Activated naive CD8-positive, alpha-beta T cell (primary cell): ENCODE measurements around the gene GDPGP1.

Experiments used
- H3K27ac Mint-ChIP-seq: one replicate; pipeline ENCODE4 v1.8.0; 2021; ENCODE audit warnings: mixed read lengths
- H3K27me3 Mint-ChIP-seq: one replicate; pipeline ENCODE4 v1.8.0; 2021; ENCODE audit warnings: mixed read lengths
- H3K36me3 Mint-ChIP-seq: one replicate; pipeline ENCODE4 v1.8.0; 2021; ENCODE audit warnings: mixed read lengths
- H3K4me1 Mint-ChIP-seq: one replicate; pipeline ENCODE4 v1.8.0; 2021; ENCODE audit warnings: low read depth, mixed read lengths
- H3K4me3 Mint-ChIP-seq: one replicate; pipeline ENCODE4 v1.8.0; 2021; ENCODE audit warnings: mild to moderate bottlenecking, mixed read lengths
- H3K9me3 Mint-ChIP-seq: one replicate; pipeline ENCODE4 v1.8.0; 2021; ENCODE audit warnings: low read depth, mixed read lengths

The GDPGP1 gene

DNA sequence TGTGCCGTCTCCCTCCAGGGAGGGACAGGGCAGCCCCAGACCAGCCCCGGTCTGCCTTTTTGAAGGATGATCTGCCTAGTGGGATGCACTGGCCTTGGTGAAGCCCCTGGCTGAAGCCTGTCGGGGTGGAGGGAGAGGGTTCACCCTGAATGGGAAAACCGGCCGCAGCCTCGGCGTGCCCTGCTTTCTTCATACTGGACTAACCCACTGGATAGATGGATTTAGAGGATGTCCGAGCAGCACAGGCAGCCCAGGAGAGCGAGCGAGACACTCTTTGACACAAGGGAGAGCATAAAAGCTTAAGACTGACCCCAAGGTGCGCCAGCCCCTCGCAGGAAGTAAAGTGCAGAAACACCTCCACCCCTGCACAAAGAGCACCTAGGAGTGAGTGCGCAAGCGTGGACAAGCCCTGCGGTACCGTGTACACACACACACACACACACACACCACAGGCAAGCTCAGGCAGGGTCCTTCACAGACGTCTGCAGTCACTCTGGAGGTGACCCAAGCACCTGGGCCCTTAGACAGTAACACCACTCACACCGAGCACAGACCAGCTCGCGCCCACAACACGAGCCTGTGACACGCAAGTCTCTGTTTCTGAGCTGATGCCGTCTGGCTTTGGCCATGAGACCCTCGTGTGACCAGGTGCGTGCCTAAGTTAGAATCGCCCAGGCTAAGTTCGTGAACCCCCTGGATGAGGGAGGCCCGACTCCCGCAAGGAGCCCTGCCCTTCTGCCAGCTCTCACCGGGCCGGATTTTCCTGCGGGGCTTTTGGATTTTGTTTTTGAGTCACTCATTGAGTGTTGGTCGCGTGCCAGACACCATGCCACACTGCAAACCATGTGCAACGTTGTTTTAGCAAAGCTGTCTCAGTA is 21.5 kb upstream of the GDPGP1 start:
- H3K36me3 Mint-ChIP-seq, result no peaks in the 10 kb centered on the region
- no peak overlapping the region for H3K27ac Mint-ChIP-seq
- peaks cover 13% of the 10 kb centered on the region for H3K4me1 Mint-ChIP-seq
- H3K27me3 Mint-ChIP-seq, result no peaks in the 10 kb centered on the region
- no peaks in the 10 kb centered on the region for H3K9me3 Mint-ChIP-seq
- H3K4me3 Mint-ChIP-seq, result no peak overlapping the region

DNA sequence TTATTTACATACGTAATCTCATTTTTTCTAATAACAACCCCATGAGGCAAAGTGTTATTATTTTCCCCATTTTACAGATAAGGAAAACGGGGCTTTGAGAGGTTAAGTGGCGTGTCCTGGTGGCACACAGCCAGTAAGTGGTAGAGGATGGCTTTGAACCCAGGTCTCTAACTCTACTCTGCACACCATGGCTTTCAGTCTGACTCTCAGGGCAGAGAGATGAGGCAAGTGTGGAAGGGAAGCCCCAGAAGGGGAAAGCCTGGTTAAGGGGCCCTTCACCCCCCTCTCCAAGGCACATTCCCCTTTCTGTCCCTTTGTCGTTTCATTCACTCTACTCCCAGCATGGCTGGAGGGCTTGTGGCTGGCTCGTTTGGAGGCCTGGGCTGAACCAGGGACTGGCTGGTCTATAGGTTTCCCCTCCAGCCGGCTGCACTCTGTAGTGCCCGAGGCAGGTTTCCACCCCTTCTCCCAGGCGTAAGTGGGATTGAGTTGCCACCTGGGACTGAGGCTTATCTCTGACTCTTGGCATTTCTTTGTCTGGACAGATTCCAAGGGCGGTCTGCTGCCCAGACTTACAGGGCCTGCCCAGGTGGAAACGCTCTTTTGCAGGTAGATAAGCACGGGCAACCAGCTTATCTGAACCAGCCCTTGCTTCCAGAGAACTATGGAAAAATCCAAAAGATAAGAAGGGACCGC is 20.7 kb upstream of the GDPGP1 start:
- Mint-ChIP-seq H3K27me3 (no peaks in the 10 kb centered on the region), H3K36me3 (no peaks in the 10 kb centered on the region), H3K27ac (no peak overlapping the region), H3K4me3 (no peak overlapping the region), H3K4me1 (peaks cover 13% of the 10 kb centered on the region), H3K9me3 (no peaks in the 10 kb centered on the region)

DNA sequence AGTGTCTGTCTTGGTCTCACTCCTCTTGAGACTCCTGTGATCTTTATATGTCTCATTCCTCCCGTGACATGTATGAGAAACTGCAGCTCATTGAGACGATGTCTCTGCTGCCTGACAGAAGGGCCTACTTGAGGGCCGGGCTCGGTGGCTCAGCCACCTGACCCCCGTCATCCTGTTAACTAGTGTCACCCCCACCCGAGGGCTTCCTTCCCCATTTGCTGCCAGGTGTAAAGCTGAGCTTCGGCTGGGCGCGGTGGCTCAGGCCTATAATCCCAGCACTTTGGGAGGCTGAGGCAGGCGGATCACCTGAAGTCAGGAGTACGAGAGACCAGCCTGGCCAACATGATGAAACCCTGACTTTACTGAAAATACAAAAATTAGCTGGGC is 20.2 kb upstream of the GDPGP1 start:
- H3K27ac Mint-ChIP-seq, result no peak overlapping the region
- peaks cover 16% of the 10 kb centered on the region for H3K4me1 Mint-ChIP-seq
- H3K4me3 Mint-ChIP-seq, result no peak overlapping the region
- no peaks in the 10 kb centered on the region for H3K36me3 Mint-ChIP-seq
- H3K9me3 Mint-ChIP-seq, result no peaks in the 10 kb centered on the region
- H3K27me3 Mint-ChIP-seq, result no peaks in the 10 kb centered on the region

DNA sequence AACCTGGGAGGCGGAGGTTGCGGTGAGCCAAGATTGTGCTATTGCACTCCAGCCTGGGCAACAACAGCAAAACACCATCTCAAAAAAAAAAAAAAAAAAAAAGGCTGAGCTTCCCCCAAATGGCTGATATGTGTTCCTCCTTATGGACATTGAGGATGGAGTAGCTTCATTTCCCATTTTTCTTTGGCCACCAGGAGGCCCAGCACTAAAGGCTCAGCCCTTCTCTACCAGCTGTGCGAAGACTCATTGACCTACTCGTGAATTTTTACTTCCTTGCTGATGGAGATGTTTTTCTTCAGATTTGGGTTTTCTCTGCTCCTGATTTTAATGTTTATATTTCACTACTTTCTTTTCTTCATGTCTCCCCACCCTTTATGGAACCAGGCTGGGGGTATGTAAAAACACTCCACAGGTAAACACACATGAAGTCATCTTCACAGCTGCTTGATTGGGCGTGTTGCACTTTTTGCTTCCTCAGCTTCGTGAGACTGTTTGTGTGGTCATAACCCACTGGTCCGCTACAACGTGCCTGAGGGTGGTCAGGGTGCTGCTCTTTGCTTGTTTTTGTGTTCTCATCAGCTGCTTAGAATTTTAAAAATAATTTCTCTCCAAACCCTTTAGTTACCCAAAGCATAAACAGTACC is 19.3 kb upstream of the GDPGP1 start:
- H3K4me3 Mint-ChIP-seq, result no peak overlapping the region
- no peaks in the 10 kb centered on the region for H3K27me3 Mint-ChIP-seq
- no peak overlapping the region for H3K27ac Mint-ChIP-seq
- H3K36me3 Mint-ChIP-seq, result no peaks in the 10 kb centered on the region
- peaks cover 20% of the 10 kb centered on the region for H3K4me1 Mint-ChIP-seq
- no peaks in the 10 kb centered on the region for H3K9me3 Mint-ChIP-seq

DNA sequence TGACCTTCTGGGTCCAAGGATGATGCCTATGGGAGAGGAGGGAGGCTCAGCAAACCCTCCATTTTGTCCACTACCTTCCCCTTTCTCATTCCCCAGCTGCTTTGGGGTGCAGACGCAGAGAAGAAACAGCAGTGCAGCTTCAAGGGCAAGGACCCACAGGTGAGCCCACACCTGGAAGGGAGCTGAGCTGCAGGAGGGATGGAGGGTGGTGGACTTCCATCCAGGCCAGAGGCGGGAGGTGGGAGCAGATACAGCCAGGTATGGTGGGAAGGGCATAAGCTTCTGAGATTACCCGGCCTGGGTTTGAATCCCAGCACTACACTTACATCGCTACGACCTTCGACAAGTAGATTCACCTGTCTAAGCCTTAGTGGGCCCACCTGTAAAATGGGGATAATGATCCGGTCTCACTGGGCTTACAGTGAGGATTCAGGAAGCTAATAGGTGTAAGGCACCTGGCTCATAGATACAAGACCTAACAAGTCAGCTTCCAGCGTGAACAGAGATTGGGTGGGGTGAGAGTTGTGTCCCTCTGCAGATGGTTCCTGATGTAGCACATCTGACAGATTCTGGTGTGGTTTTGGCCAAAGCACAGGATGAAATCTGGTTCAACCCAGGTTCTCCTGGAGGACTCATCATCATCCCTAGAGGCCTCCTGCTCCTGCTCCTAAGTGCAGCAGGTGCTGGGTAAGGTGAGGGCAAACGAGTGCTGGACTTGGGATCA is 16.2 kb upstream of the GDPGP1 start:
- H3K4me3 Mint-ChIP-seq, result no peak overlapping the region

DNA sequence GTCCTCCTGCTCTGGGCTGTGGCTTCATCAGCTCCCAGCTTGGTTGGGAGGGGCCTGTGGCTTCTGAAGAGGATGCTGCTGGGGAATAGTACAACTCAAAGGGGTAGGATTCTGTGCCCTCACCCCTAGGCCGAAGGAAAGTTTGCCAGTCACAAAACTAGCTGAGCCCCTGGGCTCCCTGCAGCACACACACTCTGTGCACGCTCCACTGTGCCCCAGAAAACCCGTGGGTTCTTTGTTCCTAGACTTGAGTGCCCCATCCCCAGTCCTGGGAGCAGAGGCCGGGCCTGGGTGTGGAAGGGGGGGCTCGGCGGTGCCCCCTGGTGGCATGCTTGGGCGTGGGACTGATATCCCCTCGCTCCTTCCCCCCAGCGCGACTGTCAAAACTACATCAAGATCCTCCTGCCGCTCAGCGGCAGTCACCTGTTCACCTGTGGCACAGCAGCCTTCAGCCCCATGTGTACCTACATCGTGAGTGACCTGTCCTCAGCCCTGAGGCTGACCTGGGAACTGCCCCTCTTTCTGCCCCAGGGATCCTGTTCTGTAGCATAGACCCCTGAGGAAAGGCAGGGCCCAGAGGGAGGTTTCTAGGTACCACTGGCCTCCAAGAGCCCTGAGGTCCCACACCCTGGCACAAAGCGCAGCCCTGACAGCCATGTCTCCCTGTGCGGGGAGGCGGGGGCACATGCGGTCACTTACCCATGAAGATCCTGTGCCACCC is 14.4 kb upstream of the GDPGP1 start:
- H3K36me3 Mint-ChIP-seq, result no peaks in the 10 kb centered on the region
- H3K4me3 Mint-ChIP-seq, result no peak overlapping the region
- H3K9me3 Mint-ChIP-seq, result no peaks in the 10 kb centered on the region
- no peaks in the 10 kb centered on the region for H3K27me3 Mint-ChIP-seq
- peaks cover 10% of the 10 kb centered on the region for H3K4me1 Mint-ChIP-seq
- H3K27ac Mint-ChIP-seq, result no peak overlapping the region

More for the DNA sequence above, 16.2 kb upstream of the GDPGP1 start:
- H3K9me3 Mint-ChIP-seq, result no peaks in the 10 kb centered on the region
- H3K27me3 Mint-ChIP-seq, result no peaks in the 10 kb centered on the region
- H3K4me1 Mint-ChIP-seq, result peaks cover 10% of the 10 kb centered on the region
- no peak overlapping the region for H3K27ac Mint-ChIP-seq
- no peaks in the 10 kb centered on the region for H3K36me3 Mint-ChIP-seq

DNA sequence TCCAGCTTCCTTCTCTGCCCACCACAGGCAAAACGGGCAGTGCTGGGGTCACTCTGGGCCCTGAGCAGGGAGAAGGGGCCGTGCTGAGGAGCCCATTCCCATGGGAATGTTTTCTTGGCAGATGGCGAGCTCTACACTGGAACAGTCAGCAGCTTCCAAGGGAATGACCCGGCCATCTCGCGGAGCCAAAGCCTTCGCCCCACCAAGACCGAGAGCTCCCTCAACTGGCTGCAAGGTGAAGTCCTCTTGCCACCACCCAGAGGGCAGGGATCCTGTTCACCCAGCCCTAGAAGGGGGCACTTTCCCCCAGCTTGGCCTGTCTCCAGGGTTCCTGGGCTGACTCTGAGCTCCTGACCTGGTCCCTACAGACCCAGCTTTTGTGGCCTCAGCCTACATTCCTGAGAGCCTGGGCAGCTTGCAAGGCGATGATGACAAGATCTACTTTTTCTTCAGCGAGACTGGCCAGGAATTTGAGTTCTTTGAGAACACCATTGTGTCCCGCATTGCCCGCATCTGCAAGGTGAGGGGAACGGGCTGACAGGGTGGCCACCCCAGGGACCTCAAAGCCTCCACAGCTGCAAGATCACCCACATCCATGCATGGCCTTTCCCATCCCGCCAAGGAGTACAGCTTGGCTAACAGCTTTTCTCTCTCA is 12.6 kb upstream of the GDPGP1 start:
- Mint-ChIP-seq H3K4me1 (peaks cover 8% of the 10 kb centered on the region), H3K9me3 (no peaks in the 10 kb centered on the region), H3K36me3 (no peaks in the 10 kb centered on the region), H3K4me3 (no peak overlapping the region), H3K27me3 (no peaks in the 10 kb centered on the region), H3K27ac (no peak overlapping the region)

DNA sequence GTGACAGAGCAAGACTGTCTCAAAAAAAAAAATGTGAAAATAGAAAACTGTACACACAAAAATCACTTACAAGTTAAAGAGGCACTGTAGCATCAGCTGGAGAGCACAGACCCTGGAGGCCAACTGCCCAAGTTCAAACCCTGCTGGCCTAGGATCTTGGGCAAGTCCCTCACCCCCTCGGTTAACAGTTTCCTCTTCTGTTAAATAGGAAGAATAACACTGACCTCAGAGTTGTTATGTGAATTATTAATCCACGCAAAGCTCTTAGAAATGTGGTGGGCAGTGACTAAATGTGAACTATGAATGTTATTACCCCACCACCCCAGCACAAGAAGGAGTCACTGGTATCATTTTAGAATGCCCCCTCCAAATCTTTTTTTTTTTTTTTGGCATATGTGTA is 11.5 kb upstream of the GDPGP1 start:
- Mint-ChIP-seq H3K36me3 (no peaks in the 10 kb centered on the region), H3K27me3 (no peaks in the 10 kb centered on the region), H3K9me3 (no peaks in the 10 kb centered on the region), H3K4me1 (peaks cover 8% of the 10 kb centered on the region), H3K27ac (no peak overlapping the region), H3K4me3 (no peak overlapping the region)

DNA sequence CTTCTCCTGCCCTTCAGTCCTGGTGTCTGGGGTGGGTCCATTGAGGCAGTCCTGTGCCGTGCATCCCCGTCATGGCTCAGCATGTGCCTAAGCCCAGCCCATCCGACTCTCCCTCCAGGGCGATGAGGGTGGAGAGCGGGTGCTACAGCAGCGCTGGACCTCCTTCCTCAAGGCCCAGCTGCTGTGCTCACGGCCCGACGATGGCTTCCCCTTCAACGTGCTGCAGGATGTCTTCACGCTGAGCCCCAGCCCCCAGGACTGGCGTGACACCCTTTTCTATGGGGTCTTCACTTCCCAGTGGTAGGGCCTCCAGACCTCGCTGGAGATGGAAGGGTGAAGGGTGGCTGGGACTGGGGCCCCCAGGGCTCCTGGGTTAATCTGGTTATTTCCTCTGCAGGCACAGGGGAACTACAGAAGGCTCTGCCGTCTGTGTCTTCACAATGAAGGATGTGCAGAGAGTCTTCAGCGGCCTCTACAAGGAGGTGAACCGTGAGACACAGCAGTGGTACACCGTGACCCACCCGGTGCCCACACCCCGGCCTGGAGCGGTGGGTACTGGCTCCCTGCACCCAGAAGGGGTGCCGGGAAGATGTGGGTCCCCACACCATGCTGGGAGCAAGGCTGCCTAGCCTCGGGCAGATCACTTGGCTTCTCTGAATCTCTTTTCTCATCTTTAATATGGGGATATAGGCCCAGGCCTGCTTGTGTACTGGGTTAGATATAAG is 10.4 kb upstream of the GDPGP1 start:
- Mint-ChIP-seq H3K27ac (no peak overlapping the region), H3K9me3 (no peaks in the 10 kb centered on the region)

DNA sequence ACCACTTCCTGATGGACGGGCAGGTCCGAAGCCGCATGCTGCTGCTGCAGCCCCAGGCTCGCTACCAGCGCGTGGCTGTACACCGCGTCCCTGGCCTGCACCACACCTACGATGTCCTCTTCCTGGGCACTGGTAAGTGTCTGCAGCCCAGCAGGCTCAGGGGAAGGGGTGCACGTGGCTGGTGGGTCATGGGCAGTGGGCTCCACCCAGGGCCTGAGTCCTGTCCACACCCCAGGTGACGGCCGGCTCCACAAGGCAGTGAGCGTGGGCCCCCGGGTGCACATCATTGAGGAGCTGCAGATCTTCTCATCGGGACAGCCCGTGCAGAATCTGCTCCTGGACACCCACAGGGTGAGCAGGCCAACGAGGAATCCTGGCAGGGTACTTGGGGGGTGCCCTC is 9.0 kb upstream of the GDPGP1 start:
- H3K27me3 Mint-ChIP-seq, result no peaks in the 10 kb centered on the region
- peaks cover 1% of the 10 kb centered on the region for H3K36me3 Mint-ChIP-seq
- H3K4me3 Mint-ChIP-seq, result no peak overlapping the region
- H3K4me1 Mint-ChIP-seq, result peaks cover 11% of the 10 kb centered on the region
- H3K27ac Mint-ChIP-seq, result no peak overlapping the region
- H3K9me3 Mint-ChIP-seq, result no peaks in the 10 kb centered on the region

More for the DNA sequence above, 10.4 kb upstream of the GDPGP1 start:
- no peaks in the 10 kb centered on the region for H3K27me3 Mint-ChIP-seq
- H3K4me1 Mint-ChIP-seq, result peaks cover 7% of the 10 kb centered on the region
- H3K4me3 Mint-ChIP-seq, result no peak overlapping the region
- no peaks in the 10 kb centered on the region for H3K36me3 Mint-ChIP-seq

DNA sequence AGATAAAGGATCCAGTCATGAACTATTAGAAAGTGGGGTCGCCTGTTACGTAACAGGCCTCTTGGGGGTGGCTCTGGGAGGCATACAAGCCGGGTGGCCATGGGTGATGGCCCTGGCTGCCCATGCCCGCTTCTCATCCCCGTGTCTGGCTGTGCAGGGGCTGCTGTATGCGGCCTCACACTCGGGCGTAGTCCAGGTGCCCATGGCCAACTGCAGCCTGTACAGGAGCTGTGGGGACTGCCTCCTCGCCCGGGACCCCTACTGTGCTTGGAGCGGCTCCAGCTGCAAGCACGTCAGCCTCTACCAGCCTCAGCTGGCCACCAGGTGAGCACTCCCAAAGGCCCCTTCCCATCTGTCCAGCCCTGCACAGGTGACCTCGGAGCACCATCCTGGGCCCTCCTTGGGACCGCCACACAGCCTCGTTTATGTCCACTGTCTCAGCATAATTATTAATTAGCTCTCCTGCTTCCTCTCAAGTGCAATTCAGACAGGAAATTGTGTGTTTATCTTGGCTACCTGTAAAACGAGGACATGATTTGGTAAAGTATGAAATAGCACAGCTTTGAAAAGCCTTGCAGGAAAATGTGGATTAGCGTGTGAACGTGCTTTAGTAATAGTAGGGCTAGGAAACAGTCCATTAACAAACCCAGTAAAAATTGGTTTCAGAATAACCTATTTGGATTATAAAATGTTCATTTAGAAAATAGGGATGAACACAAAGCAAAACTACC is 8.3 kb upstream of the GDPGP1 start:
- no peaks in the 10 kb centered on the region for H3K27me3 Mint-ChIP-seq
- no peak overlapping the region for H3K4me3 Mint-ChIP-seq
- H3K9me3 Mint-ChIP-seq, result no peaks in the 10 kb centered on the region
- peaks cover 17% of the 10 kb centered on the region for H3K4me1 Mint-ChIP-seq
- H3K36me3 Mint-ChIP-seq, result peaks cover 2% of the 10 kb centered on the region
- no peak overlapping the region for H3K27ac Mint-ChIP-seq

DNA sequence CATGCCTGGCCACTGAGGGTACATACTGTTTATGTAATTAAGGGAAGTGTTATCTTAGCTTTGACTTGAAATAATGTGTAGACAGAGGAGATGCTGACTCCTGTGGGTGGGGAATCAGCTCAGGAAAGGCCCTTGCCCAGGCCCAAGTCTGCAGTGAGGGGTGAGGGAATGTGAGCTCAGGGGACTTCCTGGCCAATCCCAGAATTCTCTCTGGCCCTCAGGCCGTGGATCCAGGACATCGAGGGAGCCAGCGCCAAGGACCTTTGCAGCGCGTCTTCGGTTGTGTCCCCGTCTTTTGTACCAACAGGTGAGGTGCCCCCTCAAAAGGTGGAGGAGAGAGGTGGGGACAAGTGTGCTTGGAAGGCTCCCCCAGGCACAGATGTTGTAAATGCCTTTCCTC is 6.7 kb upstream of the GDPGP1 start:
- Mint-ChIP-seq H3K27ac (no peak overlapping the region), H3K9me3 (no peaks in the 10 kb centered on the region), H3K4me3 (no peak overlapping the region), H3K27me3 (no peaks in the 10 kb centered on the region), H3K36me3 (peaks cover 9% of the 10 kb centered on the region), H3K4me1 (peaks cover 34% of the 10 kb centered on the region)
